ENCODE measurements around the gene PEBP1.
A peak's percentile ranks its signal among the peaks of the same experiment; 100 is the strongest.

Gene PEBP1

DNA sequence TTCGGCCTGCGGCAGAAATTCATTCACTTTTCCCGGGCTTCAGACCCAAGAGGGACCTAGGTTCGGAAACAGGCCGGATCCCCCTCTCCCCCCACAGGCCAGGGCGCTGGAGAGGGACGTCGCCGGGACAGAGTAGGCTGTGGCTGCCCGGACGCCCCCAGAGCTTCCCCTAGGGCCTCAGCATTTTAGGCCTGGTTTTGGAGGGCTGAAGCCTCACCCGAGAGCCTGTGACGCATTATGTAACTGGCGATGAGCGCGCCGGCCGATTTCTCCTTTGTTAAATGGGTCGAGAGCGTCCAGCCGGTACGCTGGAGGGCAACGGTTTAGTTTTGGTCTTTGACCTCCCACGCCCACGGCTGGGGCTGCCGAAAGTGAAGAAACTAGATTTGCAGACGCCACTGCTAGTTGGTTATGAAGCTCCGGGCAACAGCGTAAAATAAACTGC, 657 bp downstream of the PEBP1 start:
- DNase-seq (ENCODE audit: low spot score) = no peak

DNA sequence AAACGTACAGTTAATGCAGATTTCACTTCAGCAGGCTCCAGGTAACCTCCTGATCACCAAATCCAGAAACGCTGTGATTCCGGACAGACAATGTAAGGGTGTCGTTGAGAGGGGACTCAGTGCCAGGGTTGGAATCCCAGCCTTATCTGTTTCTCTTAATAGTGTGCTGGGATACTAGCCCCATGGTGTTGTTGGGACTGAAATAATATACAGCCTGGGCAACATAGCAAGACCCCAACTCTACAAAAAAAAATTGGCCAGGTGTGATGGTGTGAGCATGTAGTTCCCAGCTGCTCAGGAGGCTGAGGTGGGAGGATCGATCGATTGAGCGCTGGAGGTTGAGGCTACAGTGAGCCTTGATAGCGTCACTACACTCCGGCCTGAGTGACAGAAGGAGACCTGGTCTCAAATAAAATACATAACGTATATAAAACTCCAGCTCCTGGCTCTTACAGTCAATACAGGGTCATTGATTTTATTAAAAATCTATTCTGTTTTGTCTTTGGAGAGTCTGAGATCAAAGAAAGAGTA, 1.3 kb downstream of the PEBP1 start:
- DNase-seq (ENCODE audit: low spot score) = no peak

DNA sequence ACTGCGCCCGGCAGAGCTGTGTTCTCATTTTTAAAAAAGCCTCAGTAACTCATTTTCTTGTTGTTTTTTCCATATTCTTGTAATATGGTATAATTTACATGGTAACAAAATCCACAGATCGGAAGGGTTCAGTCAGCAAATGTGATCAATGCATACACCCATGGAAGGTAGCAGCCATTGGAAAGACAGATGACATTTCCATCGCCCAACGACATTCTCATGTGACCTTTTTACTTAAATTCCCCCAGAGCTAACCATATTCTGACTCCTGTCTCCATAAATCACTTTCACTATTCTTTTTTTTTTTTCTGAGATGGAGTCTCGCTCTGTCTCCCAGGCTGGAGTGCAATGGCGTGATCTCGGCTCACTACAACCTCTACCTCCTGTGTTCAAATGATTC, 4.9 kb downstream of the PEBP1 start:
- DNase-seq (ENCODE audit: low spot score) = no peak

DNA sequence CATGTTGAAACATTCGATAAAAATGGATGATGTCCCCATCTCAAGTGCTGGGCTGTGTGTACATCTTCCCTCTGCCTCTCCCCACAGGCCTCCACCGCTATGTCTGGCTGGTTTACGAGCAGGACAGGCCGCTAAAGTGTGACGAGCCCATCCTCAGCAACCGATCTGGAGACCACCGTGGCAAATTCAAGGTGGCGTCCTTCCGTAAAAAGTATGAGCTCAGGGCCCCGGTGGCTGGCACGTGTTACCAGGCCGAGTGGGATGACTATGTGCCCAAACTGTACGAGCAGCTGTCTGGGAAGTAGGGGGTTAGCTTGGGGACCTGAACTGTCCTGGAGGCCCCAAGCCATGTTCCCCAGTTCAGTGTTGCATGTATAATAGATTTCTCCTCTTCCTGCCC, 8.6 kb downstream of the PEBP1 start:
- DNase-seq (ENCODE audit: low spot score) = no peak

DNA sequence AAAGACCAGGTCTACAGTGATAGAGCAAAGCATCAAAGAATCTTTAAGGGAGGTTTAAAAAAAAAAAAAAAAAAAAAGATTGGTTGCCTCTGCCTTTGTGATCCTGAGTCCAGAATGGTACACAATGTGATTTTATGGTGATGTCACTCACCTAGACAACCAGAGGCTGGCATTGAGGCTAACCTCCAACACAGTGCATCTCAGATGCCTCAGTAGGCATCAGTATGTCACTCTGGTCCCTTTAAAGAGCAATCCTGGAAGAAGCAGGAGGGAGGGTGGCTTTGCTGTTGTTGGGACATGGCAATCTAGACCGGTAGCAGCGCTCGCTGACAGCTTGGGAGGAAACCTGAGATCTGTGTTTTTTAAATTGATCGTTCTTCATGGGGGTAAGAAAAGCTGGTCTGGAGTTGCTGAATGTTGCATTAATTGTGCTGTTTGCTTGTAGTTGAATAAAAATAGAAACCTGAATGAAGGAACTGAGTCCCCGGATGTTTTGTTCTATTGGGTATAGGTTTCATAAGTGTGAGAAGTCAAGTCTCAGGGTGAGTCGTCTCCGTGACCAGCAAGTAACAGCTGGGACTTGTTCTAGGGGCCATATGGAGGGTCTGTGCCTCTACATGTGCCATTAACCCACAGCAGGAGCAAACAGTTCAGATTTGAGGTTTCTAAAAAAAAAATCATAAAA, 9.3 kb downstream of the PEBP1 start:
- DNase-seq (ENCODE audit: low spot score) = no peak

DNA sequence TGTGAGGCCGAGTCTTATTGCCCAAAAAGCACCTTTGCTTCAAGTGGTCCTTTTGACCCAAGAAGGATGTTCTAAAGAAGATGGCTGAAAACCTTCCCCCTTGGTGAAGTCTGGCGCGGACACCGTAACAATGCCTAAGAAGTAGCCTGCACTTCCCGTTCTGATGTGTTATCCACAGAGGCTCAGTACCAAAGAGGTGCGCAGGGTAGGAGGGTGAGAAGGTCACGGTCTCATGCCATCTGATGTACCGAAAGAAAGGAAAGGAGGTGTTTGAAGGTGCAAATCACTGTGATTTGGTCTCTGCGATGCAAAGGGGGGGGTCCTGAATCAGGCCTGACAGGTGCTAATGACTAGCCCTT, 9.9 kb downstream of the PEBP1 start:
- no peak for DNase-seq (ENCODE audit: low spot score)

DNA sequence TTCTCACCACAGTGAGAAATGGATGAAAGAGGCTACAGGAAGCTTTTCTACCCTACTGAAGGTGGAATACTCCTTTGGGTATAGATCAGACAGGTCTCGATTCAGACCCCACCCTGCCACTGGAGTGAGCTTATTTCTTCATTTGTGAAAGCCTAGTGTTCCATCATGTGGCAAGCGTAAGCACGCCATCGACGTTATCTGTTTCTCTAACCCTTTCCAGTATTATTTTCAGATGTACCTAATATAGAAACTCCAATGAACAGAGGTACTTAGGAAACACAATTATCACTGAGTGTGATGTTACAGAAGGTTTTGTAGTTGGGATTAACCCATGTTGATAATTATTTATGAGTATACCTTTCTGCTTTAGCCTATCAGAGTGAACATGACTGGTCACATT, 12.4 kb downstream of the PEBP1 start:
- no peak for DNase-seq (ENCODE audit: low spot score)

DNA sequence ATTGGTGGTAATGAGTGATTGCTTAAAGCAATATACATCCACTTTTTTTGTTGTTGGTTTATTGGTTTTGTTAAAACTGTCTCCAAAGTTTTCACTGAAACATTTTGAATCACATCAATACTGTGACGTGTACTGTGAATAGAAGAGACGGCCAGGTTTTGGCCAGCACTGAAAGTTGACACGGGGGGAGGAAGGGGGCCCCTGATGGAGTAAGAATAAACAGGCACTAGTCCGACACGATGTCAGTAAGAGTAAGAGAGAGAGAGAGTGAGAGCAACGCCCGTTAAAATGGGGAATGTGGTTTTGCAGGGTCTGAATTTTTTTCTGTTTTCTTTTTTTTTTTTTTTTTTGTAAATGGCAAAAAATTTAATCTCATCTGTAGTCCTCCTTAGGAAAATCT, 14.7 kb downstream of the PEBP1 start:
- no peak for DNase-seq (ENCODE audit: low spot score)

DNA sequence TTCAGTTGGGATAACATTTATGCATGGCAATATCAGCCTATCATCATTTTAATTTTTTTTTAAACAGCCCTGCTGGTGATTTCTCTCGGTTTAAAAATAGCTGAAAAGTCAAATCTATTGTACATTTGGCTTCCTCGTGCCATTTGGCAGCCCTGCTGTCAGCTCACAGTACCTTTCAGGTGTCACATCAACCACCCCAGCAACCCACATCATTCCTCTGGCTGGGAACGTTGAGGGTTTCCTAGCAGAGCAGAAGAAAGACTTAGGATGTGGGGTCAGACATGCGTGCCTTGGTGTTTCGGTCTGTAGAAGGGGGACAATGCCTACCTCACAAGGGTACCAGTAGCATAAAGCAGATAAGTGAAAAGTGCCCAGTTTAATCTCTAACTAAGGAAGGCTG, 15.8 kb downstream of the PEBP1 start:
- no peak for DNase-seq (ENCODE audit: low spot score)

DNA sequence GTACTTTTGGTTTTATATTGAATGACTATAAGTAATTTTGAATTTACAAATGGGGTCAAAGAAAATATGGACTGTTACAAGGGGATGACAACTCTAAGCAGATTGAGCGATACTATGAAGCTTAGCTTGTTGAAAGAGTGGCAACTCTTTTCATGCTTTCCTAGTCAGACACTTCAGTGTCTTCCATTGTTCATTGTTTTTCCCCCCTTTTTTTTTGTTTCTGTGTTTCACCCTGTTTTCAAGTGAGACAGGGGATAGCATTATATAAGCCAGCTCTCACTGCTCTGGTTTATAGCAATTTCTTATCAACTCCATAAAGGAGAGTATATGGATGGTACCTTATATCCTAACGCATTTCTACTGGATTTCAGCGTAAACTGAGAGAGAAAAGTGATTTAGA, 24.6 kb downstream of the PEBP1 start:
- no peak for DNase-seq (ENCODE audit: low spot score)

DNA sequence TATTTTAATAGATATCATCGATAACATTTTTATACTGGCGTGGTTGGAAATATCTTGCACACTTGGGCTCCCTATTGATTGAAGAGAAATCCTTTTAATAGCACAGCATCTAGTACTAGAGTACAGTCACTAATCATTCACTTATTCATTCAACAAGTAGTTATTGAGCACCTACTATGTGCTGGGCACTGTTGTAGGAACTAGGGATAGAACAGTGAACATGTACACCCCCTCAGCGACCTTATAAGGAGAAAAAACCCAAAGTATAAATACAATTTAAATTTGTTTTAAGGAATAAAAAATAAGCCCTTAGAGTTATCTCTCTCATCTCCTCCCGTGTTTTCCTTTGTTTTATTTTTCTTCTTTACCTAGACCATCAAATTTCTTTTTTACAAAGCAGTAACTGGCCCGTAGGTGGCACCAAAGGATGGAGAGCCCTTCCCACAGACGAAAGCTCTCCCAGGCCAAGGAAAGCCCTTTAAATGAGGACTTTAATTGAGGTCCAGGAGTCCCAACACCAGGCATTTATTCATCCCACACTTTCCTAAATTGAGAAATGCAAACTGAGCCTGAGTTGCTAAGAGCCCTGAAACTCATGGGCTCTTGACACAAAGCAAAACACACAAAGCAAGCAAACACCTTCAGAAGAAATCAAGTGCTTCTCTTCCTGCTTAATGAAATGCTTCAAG, 29.0 kb downstream of the PEBP1 start:
- DNase-seq (ENCODE audit: low spot score) = peak; percentile 23

DNA sequence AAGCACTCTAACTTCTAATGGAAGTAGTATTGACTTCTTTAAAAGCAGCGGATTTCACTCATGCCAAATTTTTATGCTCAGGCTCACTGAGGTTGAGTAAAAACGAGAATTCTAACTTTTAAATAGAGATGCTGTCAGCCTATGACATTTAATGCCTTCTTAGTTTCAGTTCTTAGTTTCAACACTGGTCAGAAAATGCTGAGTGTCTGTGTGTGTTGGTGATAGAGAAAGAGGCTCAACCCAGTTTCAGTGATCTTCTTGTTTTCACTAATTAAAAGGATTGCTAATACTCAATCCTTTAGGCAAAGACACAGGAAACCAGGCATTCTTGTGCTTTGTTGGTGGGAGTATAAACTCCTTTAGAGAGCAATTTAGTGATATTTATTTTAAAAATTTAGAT, 31.0 kb downstream of the PEBP1 start:
- DNase-seq (ENCODE audit: low spot score) = no peak

DNA sequence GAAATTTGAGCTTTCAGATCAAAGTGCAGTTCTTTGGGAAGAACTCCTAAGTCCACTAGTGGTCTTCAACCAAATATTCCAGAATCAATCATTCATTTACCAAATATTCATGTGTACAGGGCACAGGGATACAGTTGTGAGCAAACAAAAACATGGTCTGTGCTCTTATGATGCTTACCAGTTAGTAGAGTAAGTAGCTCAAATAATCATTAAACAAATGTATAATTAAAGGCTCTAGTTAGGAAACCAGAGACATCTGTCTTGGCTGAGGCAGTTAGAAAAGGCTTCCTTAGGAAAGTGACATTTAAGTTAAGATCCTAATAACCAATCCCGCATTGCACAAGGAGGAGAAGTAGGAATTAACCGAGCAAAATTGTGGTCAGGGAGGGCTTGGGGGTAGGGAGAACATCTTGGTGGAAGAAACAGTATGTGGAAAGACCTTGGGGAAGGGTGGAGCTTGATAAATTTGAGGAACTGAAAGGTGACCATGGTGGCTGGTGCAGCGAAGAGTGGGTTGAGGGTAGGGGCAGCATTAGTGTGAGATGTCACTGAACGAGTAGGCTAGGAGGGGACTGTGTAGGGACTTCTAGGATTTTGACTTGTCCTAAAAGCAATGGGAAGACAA, 40.0 kb downstream of the PEBP1 start:
- DNase-seq (ENCODE audit: low spot score) = no peak

DNA sequence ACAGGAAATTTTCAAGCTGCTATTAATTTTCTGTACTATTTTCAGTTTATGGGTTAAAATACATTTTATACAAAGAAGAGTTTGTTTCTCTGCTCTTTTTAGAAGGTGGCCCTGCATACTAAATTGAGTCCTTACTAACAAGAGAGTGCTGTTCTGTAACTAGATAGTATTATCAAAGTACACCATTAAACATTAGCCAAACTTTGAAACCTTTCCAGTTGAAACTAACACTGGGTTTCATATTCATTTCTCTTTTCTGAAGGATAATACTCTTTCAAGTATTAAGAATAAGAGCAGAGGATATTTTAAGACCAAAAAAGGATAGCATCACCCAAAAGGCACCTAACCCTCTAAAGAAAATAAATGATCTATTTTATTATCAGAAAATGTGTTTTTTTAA, 47.2 kb downstream of the PEBP1 start:
- DNase-seq (ENCODE audit: low spot score) = no peak

DNA sequence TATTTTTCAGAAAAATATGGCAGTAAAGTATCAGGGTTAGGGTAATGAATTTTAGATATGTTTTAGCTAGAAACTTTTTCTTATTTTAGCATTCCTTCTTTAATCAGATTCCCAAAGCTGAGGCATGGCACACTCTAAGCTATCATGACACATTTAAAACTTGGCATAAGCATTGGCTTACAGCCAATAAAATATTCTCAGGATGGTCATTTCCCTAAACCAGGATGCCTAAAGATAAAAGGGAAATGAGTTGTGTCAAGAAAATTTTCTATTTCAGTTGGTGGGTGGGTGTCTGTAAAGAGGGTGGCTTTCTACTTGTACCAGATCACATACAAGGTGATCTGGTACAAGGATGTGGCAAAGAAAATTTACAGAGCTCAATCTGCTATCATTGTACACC, 47.8 kb downstream of the PEBP1 start:
- DNase-seq (ENCODE audit: low spot score) = no peak

DNA sequence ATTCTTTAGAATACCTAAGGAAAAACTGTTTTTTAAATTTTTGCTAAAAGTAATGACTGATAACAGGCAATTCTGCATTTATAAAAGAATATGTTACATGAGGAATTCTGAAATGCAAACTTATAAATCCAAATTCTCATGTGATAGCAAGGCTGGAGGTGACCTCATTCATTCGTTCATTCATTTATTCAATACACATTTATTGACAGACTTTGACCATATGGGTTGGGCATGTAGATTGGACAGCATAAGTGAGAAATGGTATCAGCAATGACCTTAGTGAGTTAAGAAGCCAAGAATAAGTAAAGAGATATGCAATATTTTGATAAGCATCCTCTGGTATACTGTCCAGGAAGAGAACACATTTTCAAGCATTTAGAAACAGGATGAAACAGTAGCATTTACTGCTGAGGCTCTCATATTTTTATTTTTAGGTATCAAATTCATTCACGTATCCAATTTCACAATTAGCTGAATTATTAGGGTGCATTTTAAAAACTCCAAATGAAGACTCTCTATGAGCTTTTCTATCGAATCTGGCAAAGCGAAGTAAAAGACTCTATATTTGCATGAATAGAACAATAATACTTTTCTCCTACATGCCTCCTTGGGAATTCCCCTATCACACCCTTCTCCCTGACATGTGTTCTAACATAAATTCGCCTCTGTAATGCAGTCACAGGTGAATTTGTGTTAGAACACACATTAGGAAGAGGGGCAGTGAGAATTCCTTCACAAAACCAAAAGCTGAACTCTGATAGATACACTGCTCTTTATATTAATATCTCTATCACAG, 49.9 kb downstream of the PEBP1 start:
- DNase-seq (ENCODE audit: low spot score) = no peak

DNA sequence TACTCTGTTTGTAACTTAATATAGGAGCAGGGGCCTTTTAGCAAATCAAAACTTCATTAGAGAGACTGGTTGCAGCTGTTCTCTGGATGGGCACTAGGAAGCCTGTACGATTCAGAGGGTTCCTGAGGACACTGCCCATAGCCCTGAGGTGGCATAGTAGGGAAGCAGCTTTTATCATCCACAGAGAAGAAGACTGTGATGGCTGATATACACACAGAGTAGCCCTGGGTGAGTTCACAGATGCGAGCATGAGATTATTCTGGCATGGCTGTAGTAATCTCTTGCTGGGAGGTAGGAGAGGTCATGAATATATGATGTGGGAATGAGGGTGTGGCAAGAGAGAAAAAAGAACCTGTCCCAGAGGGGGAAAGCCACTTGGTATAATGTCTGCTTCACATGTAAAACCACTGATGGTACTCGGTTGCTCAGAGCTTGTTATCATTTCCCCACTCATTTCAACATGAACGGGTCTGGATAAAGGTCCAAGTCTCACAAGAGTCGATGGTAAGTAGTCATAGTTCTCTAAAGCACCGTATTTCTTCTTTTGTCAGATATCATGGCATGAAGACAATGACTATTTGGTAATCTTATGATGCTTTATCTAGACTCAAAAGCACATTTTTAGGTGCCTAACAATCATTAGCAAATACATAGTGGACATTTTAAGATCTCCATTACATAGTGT, 52.0 kb downstream of the PEBP1 start:
- DNase-seq (ENCODE audit: low spot score) = no peak

DNA sequence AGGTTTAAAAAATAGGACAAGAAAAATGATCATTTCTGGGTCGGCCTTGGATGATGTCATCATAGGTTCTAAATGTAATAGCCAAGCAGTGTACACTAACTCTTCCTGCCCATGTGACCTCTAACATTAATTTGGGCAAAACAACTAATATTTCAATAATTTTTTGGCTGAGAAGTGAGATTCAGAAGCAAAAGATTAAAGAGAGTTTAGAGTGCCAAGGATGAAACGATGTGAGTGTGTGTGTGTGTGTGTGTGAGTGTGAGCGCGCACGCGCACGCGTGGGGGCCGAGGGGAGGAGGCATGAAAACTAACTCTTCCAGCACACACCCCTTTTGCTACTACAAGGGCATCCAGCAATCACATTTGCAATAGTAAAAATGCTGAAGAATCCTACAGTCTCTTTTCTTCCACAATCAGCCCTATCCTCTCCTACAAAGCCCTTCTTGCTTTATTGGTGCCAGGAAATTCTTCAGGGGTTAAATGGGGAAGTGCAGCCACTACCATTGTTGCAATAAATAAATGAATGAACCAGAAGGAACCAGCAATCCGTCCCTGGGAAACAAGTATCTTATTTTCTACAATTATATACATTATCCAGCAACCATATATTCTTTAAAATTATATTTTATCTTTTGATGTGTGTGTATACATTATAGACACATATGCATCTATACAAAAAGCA, 52.9 kb downstream of the PEBP1 start:
- no peak for DNase-seq (ENCODE audit: low spot score)

DNA sequence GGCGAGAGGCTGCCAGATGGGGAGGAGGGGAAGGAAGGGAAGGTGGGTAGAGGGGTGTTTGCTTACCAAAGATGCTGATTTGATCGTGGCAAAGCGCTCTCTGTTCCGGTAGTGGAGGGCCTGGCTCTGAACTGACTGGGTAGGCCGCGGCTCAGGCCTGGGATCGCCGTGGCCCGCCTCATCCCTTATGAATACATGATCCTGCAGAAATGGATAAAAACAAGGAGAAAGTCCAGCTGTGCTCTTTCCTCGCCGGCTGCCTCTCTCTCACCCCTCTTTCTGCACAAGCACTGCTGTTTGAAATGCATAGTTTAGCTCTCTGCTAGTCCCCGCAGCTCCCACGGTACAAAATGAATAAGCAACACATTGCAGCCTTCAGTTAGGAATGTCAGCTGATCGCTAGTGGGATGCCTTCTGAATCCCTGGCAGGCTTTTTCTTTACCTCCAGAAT, 53.8 kb downstream of the PEBP1 start:
- DNase-seq (ENCODE audit: low spot score) = no peak

DNA sequence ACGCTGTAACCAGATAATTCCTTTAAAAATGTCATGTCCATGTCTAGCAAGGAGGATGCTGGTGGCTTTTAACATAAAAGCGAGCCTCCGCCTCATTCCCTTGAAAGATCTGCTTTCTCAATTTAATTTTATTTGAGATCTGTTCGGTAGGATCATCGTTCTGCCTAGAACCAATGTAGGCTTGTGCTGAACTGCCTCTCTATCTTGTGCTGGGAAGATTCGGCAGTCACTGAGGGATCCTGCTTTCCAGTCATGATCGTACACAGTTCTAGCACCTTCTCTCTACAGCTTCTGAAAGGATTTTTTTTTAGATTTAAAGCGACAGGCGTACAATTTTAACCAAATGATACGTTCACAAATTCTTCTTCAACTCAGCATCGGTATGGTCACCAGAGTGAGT, 54.3 kb downstream of the PEBP1 start:
- DNase-seq (ENCODE audit: low spot score) = no peak

DNA sequence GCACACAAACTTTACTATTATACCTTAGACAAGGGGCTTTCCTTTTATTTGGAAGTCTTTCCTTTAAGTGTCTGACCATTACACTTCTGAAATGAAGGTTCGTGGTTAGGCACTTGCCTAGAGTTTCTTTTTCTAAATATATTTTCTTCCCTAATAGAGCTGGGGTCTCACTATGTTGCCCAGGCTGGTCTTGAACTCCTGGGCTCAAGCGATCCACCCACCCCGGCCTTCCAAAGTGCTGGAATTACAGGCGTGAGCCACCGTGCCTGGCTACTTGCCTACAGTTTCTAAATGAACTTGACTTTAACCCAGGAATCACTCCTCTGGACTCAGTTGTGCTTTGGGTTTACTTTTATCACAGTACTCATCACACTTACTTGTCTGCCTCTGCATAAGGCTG, 57.6 kb downstream of the PEBP1 start:
- DNase-seq (ENCODE audit: low spot score) = no peak

Measured in HuH-7 (cell line).